ENCODE measurements around the gene PAGR1. TPM values are rescaled to one million over a fixed set of nuclear protein-coding genes. Genes with fewer than 3 reads are reported as not detected.

The PAGR1 gene
- total RNA-seq, 1 donor: 19.9 TPM

DNA sequence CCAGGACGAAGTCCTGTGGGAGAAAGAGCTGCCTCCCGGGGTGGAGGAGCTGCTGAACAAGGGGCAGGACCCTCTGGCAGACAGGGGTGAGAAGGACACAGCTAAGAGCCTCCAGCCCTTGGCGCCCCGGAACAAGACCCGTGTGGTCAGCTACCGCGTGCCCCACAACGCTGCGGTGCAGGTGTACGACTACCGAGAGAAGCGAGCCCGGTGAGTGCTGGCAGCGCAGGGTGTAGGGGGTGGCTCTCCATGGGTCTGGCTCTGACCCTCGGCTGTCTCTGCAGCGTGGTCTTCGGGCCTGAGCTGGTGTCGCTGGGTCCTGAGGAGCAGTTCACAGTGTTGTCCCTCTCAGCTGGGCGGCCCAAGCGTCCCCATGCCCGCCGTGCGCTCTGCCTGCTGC is 25.7 kb downstream of the PAGR1 start:
- H3K36me3 ChIP-seq (ENCODE audit: insufficient read depth, low read length): peaks cover 88% of the 10 kb centered on the region
- H3K4me3 ChIP-seq (ENCODE audit: insufficient read depth, low read length): no peak overlapping the region
- H3K4me2 ChIP-seq (ENCODE audit: insufficient read depth, low read length): no peak overlapping the region
- no peaks in the 10 kb centered on the region for H3K9me3 ChIP-seq (ENCODE audit: low read depth, low read length)
- H3K4me1 ChIP-seq (ENCODE audit: insufficient read depth, low read length): no peaks in the 10 kb centered on the region
- H2AFZ ChIP-seq (ENCODE audit: low read length): no peak overlapping the region
- peak; percentile 29 for DNase-seq (ENCODE audit: insufficient read length, low spot score, missing footprints)
- H4K20me1 ChIP-seq (ENCODE audit: insufficient read depth, low read length): peaks cover 13% of the 10 kb centered on the region
- no peak for TF ChIP-seq CTCF (IDR thresholded peaks at IDR 0.05; ENCODE audit: extremely low read depth, low read depth, low read length)
- H3K27me3 ChIP-seq (ENCODE audit: insufficient read depth, low read length): no peaks in the 10 kb centered on the region
- peaks cover 2% of the 10 kb centered on the region for H3K79me2 ChIP-seq (ENCODE audit: insufficient read depth, low read length)
- no peak overlapping the region for H3K27ac ChIP-seq (ENCODE audit: low read depth, low read length)

DNA sequence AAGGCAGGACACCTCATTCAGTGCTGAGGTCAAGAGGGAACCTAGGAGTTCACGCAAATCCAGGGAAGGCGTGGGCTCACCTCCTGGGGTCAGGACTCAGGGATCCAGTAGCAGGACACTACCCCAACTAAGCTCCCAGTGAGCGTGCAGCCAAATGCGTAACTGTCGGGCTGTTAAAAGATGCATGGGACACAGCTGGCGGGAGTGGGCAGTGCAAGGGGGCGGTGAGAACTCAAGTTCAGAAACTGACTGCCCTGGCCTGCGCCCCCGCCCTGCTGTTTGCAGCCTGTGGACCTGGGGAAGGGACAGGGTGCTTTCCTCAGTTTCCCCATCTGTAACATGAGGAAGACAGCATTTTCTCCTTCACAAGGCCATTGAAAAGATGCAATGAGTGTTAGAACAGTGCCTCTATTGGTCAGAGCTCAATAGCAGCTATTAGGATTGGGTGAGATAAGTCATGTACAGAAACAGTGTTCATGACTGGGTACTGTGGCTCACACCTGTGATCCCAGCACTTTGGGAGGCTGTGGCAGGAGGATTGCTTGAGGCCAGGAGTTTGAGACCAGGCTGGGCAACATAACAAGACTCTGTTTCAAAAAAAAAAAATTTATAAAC is 26.9 kb downstream of the PAGR1 start:
- peak; percentile 37 for DNase-seq (ENCODE audit: insufficient read length, low spot score, missing footprints)
- Histone ChIP-seq H4K20me1 (ENCODE audit: insufficient read depth, low read length) (peaks cover 10% of the 10 kb centered on the region), H3K4me1 (ENCODE audit: insufficient read depth, low read length) (no peaks in the 10 kb centered on the region), H3K27me3 (ENCODE audit: insufficient read depth, low read length) (no peaks in the 10 kb centered on the region), H3K4me3 (ENCODE audit: insufficient read depth, low read length) (no peak overlapping the region), H3K9me3 (ENCODE audit: low read depth, low read length) (no peaks in the 10 kb centered on the region), H3K4me2 (ENCODE audit: insufficient read depth, low read length) (no peak overlapping the region), H3K27ac (ENCODE audit: low read depth, low read length) (no peak overlapping the region), H2AFZ (ENCODE audit: low read length) (no peak overlapping the region), H3K36me3 (ENCODE audit: insufficient read depth, low read length) (peaks cover 87% of the 10 kb centered on the region), H3K79me2 (ENCODE audit: insufficient read depth, low read length) (no peaks in the 10 kb centered on the region)
- peak; percentile 10 for TF ChIP-seq CTCF (IDR thresholded peaks at IDR 0.05; ENCODE audit: extremely low read depth, low read depth, low read length)

GRCh38 chr16:29843931-29844330 is 28.0 kb downstream of the PAGR1 start:
- Histone ChIP-seq H3K4me3 (ENCODE audit: insufficient read depth, low read length) (no peak overlapping the region), H2AFZ (ENCODE audit: low read length) (no peak overlapping the region), H3K27ac (ENCODE audit: low read depth, low read length) (no peak overlapping the region), H3K36me3 (ENCODE audit: insufficient read depth, low read length) (peaks cover 83% of the 10 kb centered on the region), H3K4me2 (ENCODE audit: insufficient read depth, low read length) (no peak overlapping the region), H3K9me3 (ENCODE audit: low read depth, low read length) (no peaks in the 10 kb centered on the region), H3K4me1 (ENCODE audit: insufficient read depth, low read length) (no peaks in the 10 kb centered on the region), H3K79me2 (ENCODE audit: insufficient read depth, low read length) (no peaks in the 10 kb centered on the region), H3K27me3 (ENCODE audit: insufficient read depth, low read length) (no peaks in the 10 kb centered on the region), H4K20me1 (ENCODE audit: insufficient read depth, low read length) (peaks cover 10% of the 10 kb centered on the region)
- TF ChIP-seq CTCF (IDR thresholded peaks at IDR 0.05; ENCODE audit: extremely low read depth, low read depth, low read length): no peak
- DNase-seq (ENCODE audit: insufficient read length, low spot score, missing footprints): peak; percentile 44

DNA sequence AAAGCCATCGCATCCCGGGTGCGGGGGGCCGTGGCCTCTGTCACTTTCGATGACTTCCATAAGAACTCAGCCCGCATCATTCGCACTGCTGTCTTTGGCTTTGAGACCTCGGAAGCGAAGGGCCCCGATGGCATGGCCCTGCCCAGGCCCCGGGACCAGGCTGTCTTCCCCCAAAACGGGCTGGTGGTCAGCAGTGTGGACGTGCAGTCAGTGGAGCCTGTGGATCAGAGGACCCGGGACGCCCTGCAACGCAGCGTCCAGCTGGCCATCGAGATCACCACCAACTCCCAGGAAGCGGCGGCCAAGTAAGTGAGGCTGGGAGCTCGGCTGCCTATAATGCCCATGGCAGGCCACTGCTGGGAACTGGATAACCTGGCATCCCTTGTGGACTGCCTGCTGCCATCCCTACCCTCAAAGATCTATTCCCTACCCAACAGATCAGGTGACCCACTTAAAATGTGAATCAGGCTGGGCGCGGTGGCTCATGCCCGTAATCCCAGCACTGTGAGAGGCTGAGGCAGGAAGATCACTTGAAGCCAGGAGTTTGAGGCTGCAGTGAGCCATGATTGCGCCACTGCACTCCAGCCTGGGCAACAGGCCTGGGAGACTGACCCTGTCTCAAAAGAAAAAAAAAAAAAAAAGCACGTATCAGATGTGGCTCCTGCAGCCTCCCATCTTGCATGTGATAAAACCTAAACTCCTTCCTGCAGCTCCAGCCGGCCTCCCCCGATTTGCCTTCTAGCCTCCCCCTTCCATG is 28.8 kb downstream of the PAGR1 start:
- Histone ChIP-seq H2AFZ (ENCODE audit: low read length) (no peak overlapping the region), H3K27ac (ENCODE audit: low read depth, low read length) (no peak overlapping the region), H3K36me3 (ENCODE audit: insufficient read depth, low read length) (peaks cover 81% of the 10 kb centered on the region), H3K79me2 (ENCODE audit: insufficient read depth, low read length) (no peaks in the 10 kb centered on the region), H3K9me3 (ENCODE audit: low read depth, low read length) (no peaks in the 10 kb centered on the region), H3K4me2 (ENCODE audit: insufficient read depth, low read length) (no peak overlapping the region), H3K4me1 (ENCODE audit: insufficient read depth, low read length) (no peaks in the 10 kb centered on the region), H3K4me3 (ENCODE audit: insufficient read depth, low read length) (no peak overlapping the region), H3K27me3 (ENCODE audit: insufficient read depth, low read length) (no peaks in the 10 kb centered on the region), H4K20me1 (ENCODE audit: insufficient read depth, low read length) (peaks cover 12% of the 10 kb centered on the region)
- DNase-seq (ENCODE audit: insufficient read length, low spot score, missing footprints): peak; percentile 62
- TF ChIP-seq CTCF (IDR thresholded peaks at IDR 0.05; ENCODE audit: extremely low read depth, low read depth, low read length): no peak

All from osteoblast (primary cell).